Upper lobe of left lung (tissue), 6 donors: ENCODE measurements around the gene MYO3B. TPM values are rescaled to one million over a fixed set of nuclear protein-coding genes. Genes with fewer than 3 reads are reported as not detected.
A peak's percentile ranks its signal among the peaks of the same experiment; 100 is the strongest.

ENCODE experiments used
- ATAC-seq, 2 donors: fragments of 200-7000 bp; cut with Tn5 transposase; one replicate each; pipeline ENCODE4 v1.9.1; 2022; ENCODE audit warnings: mild to moderate bottlenecking in 2 of 2, moderate library complexity in 2 of 2; ENCODE audit not compliant: low FRiP score in 2 of 2
- DNase-seq, 2 donors: peaks; one replicate each; pipeline ENCODE4 v3.0.0-alpha.2; 2019 to 2020
- H3K27ac ChIP-seq, 4 donors: fragments of 200-600 bp; sonication (generic); one replicate each; pipeline ENCODE4 v1.5.1; 2016 to 2019
- H3K27me3 ChIP-seq, 4 donors: fragments of 200-600 bp; sonication (generic); one replicate each; pipeline ENCODE4 v1.5.1; 2017 to 2019
- H3K36me3 ChIP-seq, 4 donors: fragments of 200-600 bp; sonication (generic); one replicate each; pipeline ENCODE4 v1.5.1; 2016 to 2019
- H3K4me1 ChIP-seq, 4 donors: fragments of 200-600 bp; sonication (generic); one replicate each; pipeline ENCODE4 v1.5.1; 2018 to 2019
- H3K4me3 ChIP-seq, 4 donors: fragments of 200-600 bp; sonication (generic); one replicate each; pipeline ENCODE4 v1.5.1; 2017 to 2019; ENCODE audit warnings: mild to moderate bottlenecking in 2 of 4, moderate library complexity in 1 of 4
- H3K9me3 ChIP-seq, 4 donors: fragments of 200-600 bp; sonication (generic); one replicate each; pipeline ENCODE4 v1.5.1; 2018 to 2019
- CTCF ChIP-seq, 6 experiments: fragments of 450-650 bp in 4 of 6; fragments of 200-600 bp in 2 of 6; sonication (generic) in 2 of 6; IDR thresholded peaks; one replicate each; pipeline ENCODE4 v1.5.1; 2016 to 2019; ENCODE audit warnings: antibody characterized with exemption in 6 of 6
- EP300 ChIP-seq, 4 donors: sonication (generic); formaldehyde crosslinking; IDR thresholded peaks; one replicate each; pipeline ENCODE4 v1.5.1; 2017; ENCODE audit warnings: antibody characterized with exemption in 4 of 4, control low read depth in 2 of 4
- POLR2A ChIP-seq, 4 donors: fragments of 450-650 bp; IDR thresholded peaks; one replicate each; pipeline ENCODE4 v1.5.1; 2016 to 2017; ENCODE audit warnings: antibody characterized with exemption in 4 of 4, mild to moderate bottlenecking in 2 of 4
- POLR2AphosphoS5 ChIP-seq, 2 donors: sonication (generic); formaldehyde crosslinking; IDR thresholded peaks; one replicate each; pipeline ENCODE4 v1.5.1; 2017; ENCODE audit warnings: antibody characterized with exemption in 2 of 2
- WGBS, 2 donors: methylation state at CpG; one replicate each; pipeline ENCODE4 v1.1.5; 2017 to 2018; 5-methylcytosine and 5-hydroxymethylcytosine counted together
- total RNA-seq, 6 donors: library from RNA; depleted of rRNA in 4 of 6; stranded (reverse); fragments of >200 nt in 4 of 6; gene quantifications; one replicate each; pipeline versions ENCODE4 v1.1.0 to v1.2.1, GENCODE V29; 2016 to 2021
- donor health status: DM: no; HTN: no; CAD: no; lungs with moderate emphysema.
- donor health status: DM: no; HTN: yes; CAD: no; lungs with severe emphysema.

MYO3B gene
- total RNA-seq, 6 donors from 2014 or later: 0.09 to 0.20 (median 0.13) TPM; not detected in 3

- ATAC-seq: no peak
Measured at GRCh38 chr2:170369894-170370293, 191.9 kb downstream of the MYO3B start.

GRCh38 chr2:170371231-170371998, 193.5 kb downstream of the MYO3B start:
- no peak for TF ChIP-seq POLR2AphosphoS5 (IDR thresholded peaks at IDR 0.05)
- TF ChIP-seq POLR2A (IDR thresholded peaks at IDR 0.05): no peak
- TF ChIP-seq CTCF (IDR thresholded peaks at IDR 0.05): no peak
- TF ChIP-seq EP300 (IDR thresholded peaks at IDR 0.05): no peak
- Histone ChIP-seq H3K4me3 (no peak overlapping the region), H3K9me3 (no peaks in the 10 kb centered on the region), H3K4me1 (no peaks in the 10 kb centered on the region), H3K27ac (no peak overlapping the region), H3K36me3 (no peaks in the 10 kb centered on the region), H3K27me3 (no peaks in the 10 kb centered on the region)
- ATAC-seq (no peak), DNase-seq (no peak)
- 58% methylated on average over 6 of the region's 6 CpGs for WGBS, 2 donors

More at GRCh38 chr2:170369894-170370293, 191.9 kb downstream of the MYO3B start:
- no peak overlapping the region for H3K27ac ChIP-seq
- no peaks in the 10 kb centered on the region for H3K9me3 ChIP-seq
- H3K4me1 ChIP-seq: no peaks in the 10 kb centered on the region
- 18 to 43% methylated on average over 1 of the region's 1 CpG for WGBS, 2 donors
- H3K4me3 ChIP-seq: no peak overlapping the region
- DNase-seq: no peak
- TF ChIP-seq POLR2A (IDR thresholded peaks at IDR 0.05) (no peak), CTCF (IDR thresholded peaks at IDR 0.05) (peak in 1 of 6 experiments; percentile 16), EP300 (IDR thresholded peaks at IDR 0.05) (no peak)
- no peaks in the 10 kb centered on the region for H3K36me3 ChIP-seq
- H3K27me3 ChIP-seq: no peaks in the 10 kb centered on the region

GRCh38 chr2:170375192-170375591, 197.2 kb downstream of the MYO3B start:
- H3K27ac ChIP-seq: no peak overlapping the region
- ATAC-seq: no peak

GRCh38 chr2:170377500-170378207, 199.7 kb downstream of the MYO3B start:
- Histone ChIP-seq H3K9me3 (no peaks in the 10 kb centered on the region), H3K36me3 (no peaks in the 10 kb centered on the region), H3K4me3 (no peak overlapping the region), H3K4me1 (no peaks in the 10 kb centered on the region), H3K27me3 (no peaks in the 10 kb centered on the region), H3K27ac (no peak overlapping the region)
- DNase-seq: no peak
- TF ChIP-seq EP300 (IDR thresholded peaks at IDR 0.05): no peak
- no peak for TF ChIP-seq CTCF (IDR thresholded peaks at IDR 0.05)
- no peak for TF ChIP-seq POLR2A (IDR thresholded peaks at IDR 0.05)
- TF ChIP-seq POLR2AphosphoS5 (IDR thresholded peaks at IDR 0.05): no peak
- WGBS, 2 donors: 75% methylated on average over 8 of the region's 8 CpGs
- ATAC-seq: no peak

More at GRCh38 chr2:170375192-170375591, 197.2 kb downstream of the MYO3B start:
- DNase-seq: no peak
- no peak for TF ChIP-seq EP300 (IDR thresholded peaks at IDR 0.05)
- no peak for TF ChIP-seq CTCF (IDR thresholded peaks at IDR 0.05)
- TF ChIP-seq POLR2A (IDR thresholded peaks at IDR 0.05): no peak
- TF ChIP-seq POLR2AphosphoS5 (IDR thresholded peaks at IDR 0.05): no peak
- Histone ChIP-seq H3K27me3 (no peaks in the 10 kb centered on the region), H3K36me3 (no peaks in the 10 kb centered on the region), H3K4me1 (no peaks in the 10 kb centered on the region), H3K9me3 (no peaks in the 10 kb centered on the region), H3K4me3 (no peak overlapping the region)
- 70 to 77% methylated on average over 5 of the region's 5 CpGs for WGBS, 2 donors
